GM23338 (cell line): ENCODE results near the gene IPCEF1. TPM values are rescaled to one million over a fixed set of nuclear protein-coding genes. Genes with fewer than 3 reads are reported as not detected.

Source experiments
- ATAC-seq: fragments of 200-7000 bp; cut with Tn5 transposase; 3 replicates; pipeline ENCODE4 v1.9.1; 2020
- DNase-seq: peaks from one replicate; pipeline ENCODE4 v3.0.0-alpha.2; 2015; ENCODE audit warnings: low spot score
- H2AFZ ChIP-seq: fragments of 200-600 bp; sonication (generic); 2 replicates; pipeline ENCODE4 v1.8.0; 2016; ENCODE audit warnings: antibody characterized with exemption, mild to moderate bottlenecking, moderate library complexity
- H3F3A ChIP-seq: fragments of 200-600 bp; sonication (generic); replicated peaks from 2 replicates; pipeline ENCODE4 v1.8.0; 2017; ENCODE audit warnings: antibody characterized with exemption, mixed run types, low read depth
- H3K27ac ChIP-seq: fragments of 200-600 bp; sonication (generic); 2 replicates; pipeline ENCODE4 v1.6.1; 2016; ENCODE audit warnings: low read depth
- H3K27me3 ChIP-seq: fragments of 200-600 bp; sonication (generic); 2 replicates; pipeline ENCODE4 v1.8.0; 2016; ENCODE audit warnings: mild to moderate bottlenecking, mixed run types, moderate library complexity; ENCODE audit not compliant: insufficient read depth
- H3K36me3 ChIP-seq: fragments of 200-600 bp; sonication (generic); 2 replicates; pipeline ENCODE4 v1.8.0; 2016; ENCODE audit warnings: mild to moderate bottlenecking; ENCODE audit not compliant: insufficient read depth
- H3K4me1 ChIP-seq: fragments of 200-600 bp; sonication (generic); 2 replicates; pipeline ENCODE4 v1.8.0; 2016; ENCODE audit warnings: mild to moderate bottlenecking, moderate library complexity; ENCODE audit not compliant: insufficient read depth
- H3K4me2 ChIP-seq: fragments of 200-600 bp; sonication (generic); 2 replicates; pipeline ENCODE4 v1.7.1; 2017; ENCODE audit warnings: mixed run types
- H3K4me3 ChIP-seq: fragments of 200-600 bp; sonication (generic); 2 replicates; pipeline ENCODE4 v1.6.1; 2016; ENCODE audit warnings: mixed run types
- H3K79me2 ChIP-seq: fragments of 200-600 bp; sonication (generic); replicated peaks from 2 replicates; pipeline ENCODE4 v1.8.0; 2017; ENCODE audit warnings: mild to moderate bottlenecking; ENCODE audit not compliant: insufficient read depth
- H3K9me2 ChIP-seq: fragments of 200-600 bp; sonication (generic); 2 replicates; pipeline ENCODE4 v1.8.0; 2017; ENCODE audit not compliant: insufficient read depth
- H4K20me1 ChIP-seq: fragments of 200-600 bp; sonication (generic); replicated peaks from 2 replicates; pipeline ENCODE4 v1.8.0; 2017; ENCODE audit warnings: mild to moderate bottlenecking; ENCODE audit not compliant: insufficient read depth
- H3K27ac Mint-ChIP-seq: 2 replicates; pipeline ENCODE4 v1.8.0; 2020; ENCODE audit warnings: inconsistent platforms, mild to moderate bottlenecking, moderate library complexity, mixed read lengths
- H3K27me3 Mint-ChIP-seq: 3 replicates; pipeline ENCODE4 v1.8.0; 2022; ENCODE audit warnings: low read depth, mild to moderate bottlenecking, moderate library complexity, mixed read lengths, inconsistent platforms; ENCODE audit not compliant: insufficient read depth, poor library complexity
- H3K36me3 Mint-ChIP-seq: 3 replicates; pipeline ENCODE4 v1.8.0; 2021; ENCODE audit warnings: low read depth, mild to moderate bottlenecking, inconsistent platforms, moderate library complexity, mixed read lengths
- H3K4me1 Mint-ChIP-seq: 3 replicates; pipeline ENCODE4 v1.8.0; 2020; ENCODE audit warnings: mild to moderate bottlenecking, inconsistent platforms, mixed read lengths
- H3K4me3 Mint-ChIP-seq: 3 replicates; pipeline ENCODE4 v1.8.0; 2021; ENCODE audit warnings: moderate library complexity, mild to moderate bottlenecking, inconsistent platforms, mixed read lengths
- H3K9me3 Mint-ChIP-seq: 3 replicates; pipeline ENCODE4 v1.8.0; 2020; ENCODE audit warnings: moderate library complexity, mild to moderate bottlenecking, inconsistent platforms, mixed read lengths
- JUNB ChIP-seq: IDR thresholded peaks from one replicate; pipeline ENCODE4 v1.6.1; 2016; ENCODE audit warnings: antibody characterized with exemption; ENCODE audit not compliant: unreplicated experiment
- NANOG ChIP-seq: IDR thresholded peaks from 2 replicates; pipeline ENCODE4 v1.6.1; 2016; ENCODE audit warnings: antibody characterized with exemption, borderline replicate concordance
- POLR2AphosphoS5 ChIP-seq: IDR thresholded peaks from 2 replicates; pipeline ENCODE4 v1.6.1; 2016; ENCODE audit warnings: antibody characterized with exemption, low read depth
- STAT1 ChIP-seq: IDR thresholded peaks from one replicate; pipeline ENCODE4 v1.6.1; 2016; ENCODE audit warnings: antibody characterized with exemption; ENCODE audit not compliant: unreplicated experiment
- polyA plus RNA-seq: library from polyadenylated mRNA; unstranded; fragments of >200 nt; fragmentation: Nextera tagmentation; extraction: Ambion mirVana; gene quantifications from 2 replicates; pipeline ENCODE4 v1.2.1, GENCODE V29; 2016
- total RNA-seq: library from RNA; depleted of rRNA; stranded (reverse); fragments of >200 nt; shearing (Covaris generic); gene quantifications from 2 replicates; pipeline ENCODE4 v1.2.3, GENCODE V29; 2014
- TF ChIP-seq, protein P1 (sequence below): fragments of 250-450 bp; sonication (Bioruptor Pico); IDR thresholded peaks from 2 replicates; pipeline ENCODE4 v1.5.0; 2020; ENCODE audit warnings: mild to moderate bottlenecking, moderate library complexity
- TF ChIP-seq, protein P2 (sequence below): IDR thresholded peaks from one replicate; pipeline ENCODE4 v1.6.1; 2018; ENCODE audit warnings: antibody characterized with exemption; ENCODE audit not compliant: unreplicated experiment

The IPCEF1 gene
- total and polyA plus RNA-seq, 2 experiments from 2014 or later, result 0.15 to 1.8 TPM

DNA sequence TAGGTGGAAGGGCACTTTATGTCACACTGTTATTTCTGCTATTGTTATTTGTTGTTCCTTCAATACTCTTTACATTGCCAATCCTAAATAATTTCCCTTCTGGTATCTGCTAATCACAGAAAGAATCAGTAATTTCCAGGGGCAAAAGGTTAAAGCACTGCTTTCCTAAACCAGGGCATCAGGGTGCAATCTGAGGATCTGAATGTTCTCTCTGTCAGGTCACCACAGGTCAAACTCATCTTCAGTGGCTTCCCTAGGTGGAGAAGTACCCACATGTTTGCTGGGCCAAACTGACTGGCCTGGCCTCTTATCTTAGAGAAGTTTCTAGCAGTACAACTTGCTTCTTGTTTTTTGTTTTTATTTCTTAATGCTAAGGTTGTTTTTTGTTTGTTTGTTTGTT, 198.9 kb downstream of the IPCEF1 start:
- H3K36me3 ChIP-seq, result no peaks in the 10 kb centered on the region; the same call in 1 of the 2 replicates
- no peak overlapping the region for H3K4me2 ChIP-seq

More for the DNA sequence above, 198.9 kb downstream of the IPCEF1 start:
- Histone ChIP-seq H3K27me3 (no peaks in the 10 kb centered on the region), H3K4me3 (no peak overlapping the region), H3K79me2 (no peaks in the 10 kb centered on the region), H2AFZ (no peak overlapping the region), H4K20me1 (no peaks in the 10 kb centered on the region), H3K27ac (no peak overlapping the region), H3K9me2 (peaks cover 7% of the 10 kb centered on the region), H3F3A (no peaks in the 10 kb centered on the region), H3K4me1 (no peaks in the 10 kb centered on the region)
- H3K4me1 Mint-ChIP-seq, result peaks cover 13% of the 10 kb centered on the region
- TF ChIP-seq NANOG (no peak), STAT1 (no peak), JUNB (no peak), POLR2AphosphoS5 (no peak)
- TF ChIP-seq, protein P1, sequence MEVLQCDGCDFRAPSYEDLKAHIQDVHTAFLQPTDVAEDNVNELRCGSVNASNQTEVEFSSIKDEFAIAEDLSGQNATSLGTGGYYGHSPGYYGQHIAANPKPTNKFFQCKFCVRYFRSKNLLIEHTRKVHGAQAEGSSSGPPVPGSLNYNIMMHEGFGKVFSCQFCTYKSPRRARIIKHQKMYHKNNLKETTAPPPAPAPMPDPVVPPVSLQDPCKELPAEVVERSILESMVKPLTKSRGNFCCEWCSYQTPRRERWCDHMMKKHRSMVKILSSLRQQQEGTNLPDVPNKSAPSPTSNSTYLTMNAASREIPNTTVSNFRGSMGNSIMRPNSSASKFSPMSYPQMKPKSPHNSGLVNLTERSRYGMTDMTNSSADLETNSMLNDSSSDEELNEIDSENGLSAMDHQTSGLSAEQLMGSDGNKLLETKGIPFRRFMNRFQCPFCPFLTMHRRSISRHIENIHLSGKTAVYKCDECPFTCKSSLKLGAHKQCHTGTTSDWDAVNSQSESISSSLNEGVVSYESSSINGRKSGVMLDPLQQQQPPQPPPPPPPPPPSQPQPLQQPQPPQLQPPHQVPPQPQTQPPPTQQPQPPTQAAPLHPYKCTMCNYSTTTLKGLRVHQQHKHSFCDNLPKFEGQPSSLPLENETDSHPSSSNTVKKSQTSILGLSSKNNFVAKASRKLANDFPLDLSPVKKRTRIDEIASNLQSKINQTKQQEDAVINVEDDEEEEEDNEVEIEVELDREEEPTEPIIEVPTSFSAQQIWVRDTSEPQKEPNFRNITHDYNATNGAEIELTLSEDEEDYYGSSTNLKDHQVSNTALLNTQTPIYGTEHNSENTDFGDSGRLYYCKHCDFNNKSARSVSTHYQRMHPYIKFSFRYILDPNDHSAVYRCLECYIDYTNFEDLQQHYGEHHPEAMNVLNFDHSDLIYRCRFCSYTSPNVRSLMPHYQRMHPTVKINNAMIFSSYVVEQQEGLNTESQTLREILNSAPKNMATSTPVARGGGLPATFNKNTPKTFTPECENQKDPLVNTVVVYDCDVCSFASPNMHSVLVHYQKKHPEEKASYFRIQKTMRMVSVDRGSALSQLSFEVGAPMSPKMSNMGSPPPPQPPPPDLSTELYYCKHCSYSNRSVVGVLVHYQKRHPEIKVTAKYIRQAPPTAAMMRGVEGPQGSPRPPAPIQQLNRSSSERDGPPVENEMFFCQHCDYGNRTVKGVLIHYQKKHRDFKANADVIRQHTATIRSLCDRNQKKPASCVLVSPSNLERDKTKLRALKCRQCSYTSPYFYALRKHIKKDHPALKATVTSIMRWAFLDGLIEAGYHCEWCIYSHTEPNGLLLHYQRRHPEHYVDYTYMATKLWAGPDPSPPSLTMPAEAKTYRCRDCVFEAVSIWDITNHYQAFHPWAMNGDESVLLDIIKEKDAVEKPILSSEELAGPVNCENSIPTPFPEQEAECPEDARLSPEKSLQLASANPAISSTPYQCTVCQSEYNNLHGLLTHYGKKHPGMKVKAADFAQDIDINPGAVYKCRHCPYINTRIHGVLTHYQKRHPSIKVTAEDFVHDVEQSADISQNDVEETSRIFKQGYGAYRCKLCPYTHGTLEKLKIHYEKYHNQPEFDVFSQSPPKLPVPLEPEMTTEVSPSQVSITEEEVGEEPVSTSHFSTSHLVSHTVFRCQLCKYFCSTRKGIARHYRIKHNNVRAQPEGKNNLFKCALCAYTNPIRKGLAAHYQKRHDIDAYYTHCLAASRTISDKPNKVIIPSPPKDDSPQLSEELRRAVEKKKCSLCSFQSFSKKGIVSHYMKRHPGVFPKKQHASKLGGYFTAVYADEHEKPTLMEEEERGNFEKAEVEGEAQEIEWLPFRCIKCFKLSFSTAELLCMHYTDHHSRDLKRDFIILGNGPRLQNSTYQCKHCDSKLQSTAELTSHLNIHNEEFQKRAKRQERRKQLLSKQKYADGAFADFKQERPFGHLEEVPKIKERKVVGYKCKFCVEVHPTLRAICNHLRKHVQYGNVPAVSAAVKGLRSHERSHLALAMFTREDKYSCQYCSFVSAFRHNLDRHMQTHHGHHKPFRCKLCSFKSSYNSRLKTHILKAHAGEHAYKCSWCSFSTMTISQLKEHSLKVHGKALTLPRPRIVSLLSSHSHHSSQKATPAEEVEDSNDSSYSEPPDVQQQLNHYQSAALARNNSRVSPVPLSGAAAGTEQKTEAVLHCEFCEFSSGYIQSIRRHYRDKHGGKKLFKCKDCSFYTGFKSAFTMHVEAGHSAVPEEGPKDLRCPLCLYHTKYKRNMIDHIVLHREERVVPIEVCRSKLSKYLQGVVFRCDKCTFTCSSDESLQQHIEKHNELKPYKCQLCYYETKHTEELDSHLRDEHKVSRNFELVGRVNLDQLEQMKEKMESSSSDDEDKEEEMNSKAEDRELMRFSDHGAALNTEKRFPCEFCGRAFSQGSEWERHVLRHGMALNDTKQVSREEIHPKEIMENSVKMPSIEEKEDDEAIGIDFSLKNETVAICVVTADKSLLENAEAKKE (CRISPR knock-in tag), result no peak
- TF ChIP-seq, protein P2, sequence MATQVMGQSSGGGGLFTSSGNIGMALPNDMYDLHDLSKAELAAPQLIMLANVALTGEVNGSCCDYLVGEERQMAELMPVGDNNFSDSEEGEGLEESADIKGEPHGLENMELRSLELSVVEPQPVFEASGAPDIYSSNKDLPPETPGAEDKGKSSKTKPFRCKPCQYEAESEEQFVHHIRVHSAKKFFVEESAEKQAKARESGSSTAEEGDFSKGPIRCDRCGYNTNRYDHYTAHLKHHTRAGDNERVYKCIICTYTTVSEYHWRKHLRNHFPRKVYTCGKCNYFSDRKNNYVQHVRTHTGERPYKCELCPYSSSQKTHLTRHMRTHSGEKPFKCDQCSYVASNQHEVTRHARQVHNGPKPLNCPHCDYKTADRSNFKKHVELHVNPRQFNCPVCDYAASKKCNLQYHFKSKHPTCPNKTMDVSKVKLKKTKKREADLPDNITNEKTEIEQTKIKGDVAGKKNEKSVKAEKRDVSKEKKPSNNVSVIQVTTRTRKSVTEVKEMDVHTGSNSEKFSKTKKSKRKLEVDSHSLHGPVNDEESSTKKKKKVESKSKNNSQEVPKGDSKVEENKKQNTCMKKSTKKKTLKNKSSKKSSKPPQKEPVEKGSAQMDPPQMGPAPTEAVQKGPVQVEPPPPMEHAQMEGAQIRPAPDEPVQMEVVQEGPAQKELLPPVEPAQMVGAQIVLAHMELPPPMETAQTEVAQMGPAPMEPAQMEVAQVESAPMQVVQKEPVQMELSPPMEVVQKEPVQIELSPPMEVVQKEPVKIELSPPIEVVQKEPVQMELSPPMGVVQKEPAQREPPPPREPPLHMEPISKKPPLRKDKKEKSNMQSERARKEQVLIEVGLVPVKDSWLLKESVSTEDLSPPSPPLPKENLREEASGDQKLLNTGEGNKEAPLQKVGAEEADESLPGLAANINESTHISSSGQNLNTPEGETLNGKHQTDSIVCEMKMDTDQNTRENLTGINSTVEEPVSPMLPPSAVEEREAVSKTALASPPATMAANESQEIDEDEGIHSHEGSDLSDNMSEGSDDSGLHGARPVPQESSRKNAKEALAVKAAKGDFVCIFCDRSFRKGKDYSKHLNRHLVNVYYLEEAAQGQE, result no peak
- ATAC-seq (no peak), DNase-seq (no peak)
- H3K27ac Mint-ChIP-seq, result no peak overlapping the region
- no peaks in the 10 kb centered on the region for H3K27me3 Mint-ChIP-seq
- no peak overlapping the region for H3K4me3 Mint-ChIP-seq
- no peaks in the 10 kb centered on the region for H3K36me3 Mint-ChIP-seq
- no peaks in the 10 kb centered on the region for H3K9me3 Mint-ChIP-seq
